Breast epithelium (tissue), 4 donors: ENCODE data around the gene FAM170A. TPM values are rescaled to one million over a fixed set of nuclear protein-coding genes. Genes with fewer than 3 reads are reported as not detected.

Experiments
- DNase-seq, 2 donors: peaks; one replicate each; pipeline ENCODE4 v3.0.0-alpha.2; 2019; ENCODE audit warnings: low spot score in 2 of 2
- H3K27ac ChIP-seq, 2 donors: fragments of 200-600 bp; sonication (generic) in 1 of 2; one replicate each; pipeline ENCODE4 v1.5.1; 2016 to 2019; ENCODE audit warnings: mild to moderate bottlenecking in 1 of 2
- H3K27me3 ChIP-seq, 2 donors: fragments of 200-600 bp; sonication (generic) in 1 of 2; one replicate each; pipeline versions ENCODE4 v1.5.1 to v1.6.0; 2017 to 2019; ENCODE audit warnings: control low read depth in 1 of 2, mild to moderate bottlenecking in 1 of 2
- H3K36me3 ChIP-seq: fragments of 200-600 bp; one replicate; pipeline ENCODE4 v1.5.1; 2019
- H3K4me1 ChIP-seq, 2 donors: fragments of 200-600 bp; sonication (generic); one replicate each; pipeline ENCODE4 v1.5.1; 2016 to 2019; ENCODE audit warnings: control low read depth in 1 of 2
- H3K4me3 ChIP-seq, 3 donors: fragments of 200-600 bp; sonication (generic); 1 replicate in 2 of 3; 2 replicates in 1 of 3; pipeline ENCODE4 v1.5.1; 2016 to 2019; ENCODE audit warnings: mild to moderate bottlenecking in 3 of 3, moderate library complexity in 2 of 3
- H3K9me3 ChIP-seq, 2 donors: fragments of 200-600 bp; sonication (generic) in 1 of 2; one replicate each; pipeline ENCODE4 v1.5.1; 2016 to 2019; ENCODE audit warnings: control low read depth in 1 of 2
- POLR2A ChIP-seq: fragments of 450-650 bp; IDR thresholded peaks from one replicate; pipeline ENCODE4 v1.6.1; 2016; ENCODE audit warnings: antibody characterized with exemption, mild to moderate bottlenecking, moderate library complexity
- POLR2AphosphoS5 ChIP-seq, 3 donors: sonication (generic); formaldehyde crosslinking; IDR thresholded peaks; one replicate each; pipeline ENCODE4 v1.6.1; 2017; ENCODE audit warnings: antibody characterized with exemption in 3 of 3
- intact Hi-C: fragments of 100-400 bp; cut with DNase I; formaldehyde crosslinking; loops from one replicate; pipeline ENCODE4 v1.15.1; 2023; ENCODE audit warnings: low total_unique reads
- total RNA-seq, 3 donors: library from RNA; depleted of rRNA; stranded (reverse); fragments of >200 nt; gene quantifications; one replicate each; pipeline ENCODE4 v1.1.0, GENCODE V29; 2016
- TF ChIP-seq, protein P1 (sequence below), 3 donors: fragments of 450-650 bp; IDR thresholded peaks; one replicate each; pipeline ENCODE4 v1.5.1; 2016 to 2017; ENCODE audit warnings: antibody characterized with exemption in 3 of 3, mild to moderate bottlenecking in 3 of 3, moderate library complexity in 3 of 3

The FAM170A gene
- total RNA-seq, 3 donors from 2014 or later = 0.33 TPM; not detected in 2

DNA sequence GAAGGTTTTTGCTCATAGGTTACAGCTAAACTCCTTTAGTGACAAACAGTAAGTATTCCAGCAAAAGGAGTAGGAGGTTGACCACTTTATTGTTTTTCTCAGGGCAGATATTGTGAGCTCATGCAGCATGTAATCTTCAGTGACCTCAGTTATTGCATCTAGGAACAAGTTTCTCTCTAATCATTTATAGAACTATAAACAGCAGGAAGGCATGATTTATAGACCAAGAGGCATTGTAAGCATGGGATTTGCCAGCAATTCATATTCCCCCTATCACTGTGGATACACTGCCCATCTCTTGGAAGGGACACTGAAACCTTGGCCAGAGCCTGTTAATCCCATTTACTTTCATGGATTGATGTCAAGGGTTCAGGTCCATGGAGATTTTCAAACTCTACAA, 15.4 kb upstream of the FAM170A start:
- intact Hi-C loops = no loop called here
- no peak overlapping the region for H3K27ac ChIP-seq
- no peaks in the 10 kb centered on the region for H3K4me1 ChIP-seq
- H3K27me3 ChIP-seq = no peaks in the 10 kb centered on the region
- no peaks in the 10 kb centered on the region for H3K9me3 ChIP-seq
- DNase-seq = no peak
- H3K4me3 ChIP-seq = no peak overlapping the region
- no peaks in the 10 kb centered on the region for H3K36me3 ChIP-seq
- TF ChIP-seq POLR2A (no peak), POLR2AphosphoS5 (IDR thresholded peaks at IDR 0.05) (no peak)
- TF ChIP-seq, protein P1, sequence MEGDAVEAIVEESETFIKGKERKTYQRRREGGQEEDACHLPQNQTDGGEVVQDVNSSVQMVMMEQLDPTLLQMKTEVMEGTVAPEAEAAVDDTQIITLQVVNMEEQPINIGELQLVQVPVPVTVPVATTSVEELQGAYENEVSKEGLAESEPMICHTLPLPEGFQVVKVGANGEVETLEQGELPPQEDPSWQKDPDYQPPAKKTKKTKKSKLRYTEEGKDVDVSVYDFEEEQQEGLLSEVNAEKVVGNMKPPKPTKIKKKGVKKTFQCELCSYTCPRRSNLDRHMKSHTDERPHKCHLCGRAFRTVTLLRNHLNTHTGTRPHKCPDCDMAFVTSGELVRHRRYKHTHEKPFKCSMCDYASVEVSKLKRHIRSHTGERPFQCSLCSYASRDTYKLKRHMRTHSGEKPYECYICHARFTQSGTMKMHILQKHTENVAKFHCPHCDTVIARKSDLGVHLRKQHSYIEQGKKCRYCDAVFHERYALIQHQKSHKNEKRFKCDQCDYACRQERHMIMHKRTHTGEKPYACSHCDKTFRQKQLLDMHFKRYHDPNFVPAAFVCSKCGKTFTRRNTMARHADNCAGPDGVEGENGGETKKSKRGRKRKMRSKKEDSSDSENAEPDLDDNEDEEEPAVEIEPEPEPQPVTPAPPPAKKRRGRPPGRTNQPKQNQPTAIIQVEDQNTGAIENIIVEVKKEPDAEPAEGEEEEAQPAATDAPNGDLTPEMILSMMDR (IDR thresholded peaks at IDR 0.05) = no peak

DNA sequence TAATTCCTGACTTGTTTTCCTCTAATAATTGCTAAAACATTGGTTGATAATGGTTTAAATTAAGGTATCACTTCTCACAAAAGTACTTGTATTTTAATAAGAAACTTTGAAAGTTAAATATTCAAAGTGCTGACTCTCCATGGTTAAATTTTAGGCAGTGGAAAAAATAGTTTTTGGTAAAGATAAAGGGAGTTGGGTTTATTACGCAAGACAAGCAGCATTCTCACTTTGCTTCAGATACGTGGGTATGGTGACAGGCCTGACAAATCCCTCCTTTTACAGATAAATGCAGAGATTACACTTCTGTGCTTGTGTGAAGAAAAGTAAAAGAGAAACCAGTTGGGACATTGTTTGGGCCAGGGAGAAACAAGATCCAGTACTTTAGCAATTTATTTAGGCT, 14.5 kb upstream of the FAM170A start:
- Histone ChIP-seq H3K27ac (no peak overlapping the region), H3K36me3 (no peaks in the 10 kb centered on the region), H3K4me1 (no peaks in the 10 kb centered on the region), H3K4me3 (no peak overlapping the region), H3K9me3 (no peaks in the 10 kb centered on the region), H3K27me3 (no peaks in the 10 kb centered on the region)
- intact Hi-C loops = no loop called here
- TF ChIP-seq POLR2A = no peak
- no peak for TF ChIP-seq POLR2AphosphoS5 (IDR thresholded peaks at IDR 0.05)
- TF ChIP-seq, protein P1 (IDR thresholded peaks at IDR 0.05) = no peak
- no peak for DNase-seq

DNA sequence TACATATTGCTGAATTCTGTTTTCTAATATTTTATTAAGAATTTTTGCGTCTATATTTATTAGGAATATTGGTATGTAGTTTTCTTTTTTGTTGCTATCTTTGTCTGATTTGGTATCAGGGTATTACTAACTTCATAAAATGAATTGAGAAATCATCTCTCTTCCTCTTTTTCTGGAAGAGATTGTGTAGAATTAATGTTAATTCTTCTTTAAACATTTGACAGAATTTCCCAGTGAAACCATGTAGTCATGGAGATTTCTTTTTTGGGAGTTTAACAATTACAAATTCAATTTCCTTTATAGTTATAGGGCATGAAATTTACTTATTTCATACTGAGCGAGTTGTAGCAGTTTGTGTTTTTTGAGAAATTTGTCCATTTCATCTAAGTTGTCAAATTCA, 3.3 kb upstream of the FAM170A start:
- Histone ChIP-seq H3K27me3 (no peaks in the 10 kb centered on the region), H3K36me3 (no peaks in the 10 kb centered on the region), H3K27ac (no peak overlapping the region), H3K4me3 (no peak overlapping the region), H3K9me3 (peaks cover 0 to 6% of the 10 kb centered on the region in 2 donors), H3K4me1 (no peaks in the 10 kb centered on the region)
- no peak for DNase-seq
- intact Hi-C loops = no loop called here
- TF ChIP-seq POLR2AphosphoS5 (IDR thresholded peaks at IDR 0.05) (no peak), POLR2A (no peak)
- TF ChIP-seq, protein P1 (IDR thresholded peaks at IDR 0.05) = no peak

DNA sequence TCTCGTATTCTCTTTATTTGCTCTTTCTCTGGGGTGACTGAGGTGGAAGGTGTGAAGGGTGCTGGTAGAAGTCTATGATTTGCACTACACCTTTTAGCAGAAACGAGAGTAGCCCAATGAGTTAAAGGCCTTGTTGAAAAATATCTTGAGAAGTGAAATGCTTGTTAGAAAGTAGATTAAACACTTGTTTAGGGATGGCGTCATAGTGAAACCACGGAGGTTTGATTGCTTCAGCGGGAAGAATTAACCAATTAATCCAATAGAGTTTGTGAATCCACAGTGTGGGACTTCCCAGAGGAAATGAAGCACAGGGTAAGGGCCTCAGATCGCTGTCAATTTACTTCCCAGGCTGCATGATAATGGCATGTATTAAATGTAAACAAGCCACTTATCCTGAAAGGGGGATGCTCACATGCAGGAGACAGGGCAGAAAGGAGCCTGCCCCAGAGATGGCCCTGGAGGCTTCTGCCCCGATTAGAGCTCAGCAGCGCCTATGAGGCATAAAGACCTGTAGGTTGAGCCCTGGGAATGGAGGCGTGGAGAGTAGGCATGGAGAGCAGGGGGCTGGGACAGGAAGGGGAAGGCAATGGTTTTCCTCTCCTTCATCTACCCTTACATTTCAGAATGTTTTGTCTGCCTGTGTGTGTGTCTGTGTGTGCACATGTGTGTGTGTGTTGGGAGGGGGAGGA, 1.5 kb downstream of the FAM170A start:
- Histone ChIP-seq H3K4me1 (no peaks in the 10 kb centered on the region), H3K4me3 (no peak overlapping the region), H3K27ac (no peak overlapping the region), H3K27me3 (no peaks in the 10 kb centered on the region), H3K36me3 (no peaks in the 10 kb centered on the region), H3K9me3 (no peaks in the 10 kb centered on the region)
- intact Hi-C loops = no loop called here
- DNase-seq = no peak
- TF ChIP-seq POLR2A = no peak
- TF ChIP-seq, protein P1 (IDR thresholded peaks at IDR 0.05) = no peak
- TF ChIP-seq POLR2AphosphoS5 (IDR thresholded peaks at IDR 0.05) = no peak

DNA sequence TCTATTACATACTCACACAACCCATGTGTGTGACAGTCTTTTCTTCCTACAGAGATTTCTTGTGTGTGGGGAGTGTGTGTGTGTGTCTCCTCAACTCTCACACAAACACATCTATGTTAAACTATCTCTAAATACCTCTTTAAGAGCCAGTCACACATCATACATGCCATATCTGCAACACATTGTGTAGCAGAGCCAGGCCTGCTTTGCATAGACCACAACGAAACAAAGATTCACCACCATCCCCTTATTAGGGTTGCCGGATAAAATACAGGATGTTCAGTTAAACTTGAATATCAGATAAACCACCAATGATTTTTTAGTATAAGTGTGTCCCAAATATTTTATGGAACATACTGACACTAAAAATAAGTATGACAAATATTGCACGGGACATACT, 2.3 kb downstream of the FAM170A start:
- TF ChIP-seq, protein P1 (IDR thresholded peaks at IDR 0.05) = no peak
- TF ChIP-seq POLR2A (no peak), POLR2AphosphoS5 (IDR thresholded peaks at IDR 0.05) (no peak)
- Histone ChIP-seq H3K4me1 (no peaks in the 10 kb centered on the region), H3K36me3 (no peaks in the 10 kb centered on the region), H3K4me3 (no peak overlapping the region), H3K9me3 (no peaks in the 10 kb centered on the region), H3K27me3 (no peaks in the 10 kb centered on the region), H3K27ac (no peak overlapping the region)
- intact Hi-C loops = no loop called here
- no peak for DNase-seq
